Heart right ventricle (tissue), 16 donors: ENCODE results near the gene BPIFB6. TPM values are rescaled to one million over a fixed set of nuclear protein-coding genes. Genes with fewer than 3 reads are reported as not detected.

Experiments used
- ATAC-seq, 8 donors: fragments of 200-7000 bp; cut with Tn5 transposase; one replicate each; pipeline ENCODE4 v1.9.1; 2020; ENCODE audit warnings: mild to moderate bottlenecking in 8 of 8, moderate library complexity in 8 of 8, moderate number of reproducible peaks in 1 of 8
- DNase-seq, 2 donors: peaks; one replicate each; pipeline ENCODE4 v3.0.0-alpha.2; 2020
- H3K27ac ChIP-seq, 10 donors: fragments of 200-600 bp; sonication (generic) in 2 of 10; one replicate each; pipeline versions ENCODE4 v1.5.0 to v1.8.0; 2020 to 2022; ENCODE audit warnings: mild to moderate bottlenecking in 3 of 10
- H3K27me3 ChIP-seq, 7 donors: fragments of 200-600 bp; one replicate each; pipeline ENCODE4 v1.8.0; 2021 to 2022; ENCODE audit warnings: mild to moderate bottlenecking in 2 of 7
- H3K36me3 ChIP-seq, 9 donors: fragments of 200-600 bp; sonication (generic) in 1 of 9; one replicate each; pipeline versions ENCODE4 v1.5.0 to v1.8.0; 2020 to 2022; ENCODE audit warnings: mild to moderate bottlenecking in 2 of 9
- H3K4me1 ChIP-seq, 9 donors: fragments of 200-600 bp; sonication (generic) in 1 of 9; one replicate each; pipeline versions ENCODE4 v1.5.0 to v1.8.0; 2020 to 2022; ENCODE audit warnings: mild to moderate bottlenecking in 4 of 9
- H3K4me3 ChIP-seq, 10 donors: fragments of 200-600 bp; sonication (generic) in 2 of 10; one replicate each; pipeline versions ENCODE4 v1.5.0 to v1.8.0; 2020 to 2022; ENCODE audit warnings: mild to moderate bottlenecking in 7 of 10, moderate library complexity in 2 of 10
- H3K9me3 ChIP-seq, 11 donors: fragments of 200-600 bp in 10 of 11; sonication (generic) in 2 of 11; one replicate each; pipeline versions ENCODE4 v1.5.0 to v1.8.0; 2013 to 2022; ENCODE audit warnings: mild to moderate bottlenecking in 2 of 11, control low read depth in 1 of 11, moderate library complexity in 1 of 11
- WGBS, 2 donors: extraction: QIAGEN DNeasy Blood & Tissue Kit; methylation state at CpG; one replicate each; pipeline ENCODE4 v1.1.7; 2013; ENCODE audit warnings: inconsistent platforms in 1 of 2; 5-methylcytosine and 5-hydroxymethylcytosine counted together
- intact Hi-C, 10 donors: fragments of 100-400 bp; cut with DNase I; formaldehyde crosslinking; loops; one replicate each; pipeline versions ENCODE4 v1.11.1 to v1.14.2; 2022
- polyA plus RNA-seq, 2 donors: library from polyadenylated mRNA; stranded (reverse); fragments of 200-250 nt; gene quantifications; one replicate each; pipeline ENCODE4 v1.2.3, GENCODE V29; 2013
- total RNA-seq, 10 donors: library from RNA; stranded (reverse); fragmentation: NEBNext Ultra II Directional in 3 of 10; extraction: Animal tissue kit (Norgen Biotek cat#: 25700) in 3 of 10; gene quantifications; one replicate each; pipeline versions ENCODE4 v1.2.1 to v1.2.4, GENCODE V29; 2021 to 2023
- TF ChIP-seq, protein P1 (sequence below), 9 donors: fragments of 200-600 bp; sonication (generic) in 2 of 9; IDR thresholded peaks; one replicate each; pipeline versions ENCODE4 v1.5.0 to v1.8.0; 2021 to 2022; ENCODE audit warnings: antibody characterized with exemption in 9 of 9, mild to moderate bottlenecking in 5 of 9, moderate library complexity in 1 of 9
- donor health status: Arrhythmogenic right ventricular cardiomyopathy.
- donor health status: ischemic (EF 13 %, LVEDD 7.1; RV severe dilation, severe dysfunction).
- donor health status: healthy with polysubstance abuse.
- donor health status: DM: no; HTN: yes; CAD: no.
- donor health status: DM: no; HTN: no; CAD: no.
- donor health status: ischemic (EF 25% LVEDD 6.9; RV normal size, moderate dysfunction).
- donor health status: ischemic (EF 25% LVEDD 5.7; RV mildly dilated, moderate dysfunction).
- donor health status: healthy.
- donor health status: DM: yes; HTN: yes; CAD: no.
- donor health status: Ischemic cardiomyopathy.
- donor health status: ischemic (EF 35%, LVEDD 5.7; RV mildly dilated, moderate dysfunction).
- donor health status: nonischemic (EF 11% LVEDD 7.7; RV severe dilation, severe dysfunction).
- donor health status: DM: yes; HTN: yes; CAD: no.
- donor health status: PGD.
- donor health status: ischemic (EF 29% LVEDD 5.4; RV normal size, mild dysfunction).
- donor health status: nonischemic (EF 23%, LVEDD 6.1; RV moderate dilation, normal function).

Gene BPIFB6
- total and polyA plus RNA-seq, 12 donors: not detected

DNA sequence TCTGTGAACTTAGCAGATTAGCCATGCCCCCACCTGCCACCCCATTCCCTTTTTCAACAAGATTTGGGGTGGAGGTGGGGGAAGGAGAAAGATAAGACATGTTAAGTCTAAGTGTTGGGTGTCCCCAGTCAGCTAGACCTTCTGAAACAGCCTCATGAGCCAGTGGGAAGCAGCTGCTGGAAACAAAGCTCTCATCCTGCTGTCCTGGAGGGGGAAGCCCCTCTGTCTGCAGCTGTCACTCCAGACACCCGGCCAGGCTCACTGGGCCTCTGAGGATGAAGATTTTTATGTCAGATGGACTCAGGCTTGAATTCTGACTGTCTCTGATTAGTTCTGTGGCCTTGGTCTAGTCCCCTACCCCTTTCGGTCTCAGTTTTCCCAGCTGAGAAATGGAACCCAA, 23.3 kb downstream of the BPIFB6 start:
- H3K4me3 ChIP-seq: no peak overlapping the region
- ATAC-seq (no peak), DNase-seq (no peak)
- no peaks in the 10 kb centered on the region for H3K9me3 ChIP-seq
- WGBS, 2 donors: 76 to 82% methylated on average over 2 of the region's 2 CpGs
- TF ChIP-seq, protein P1, sequence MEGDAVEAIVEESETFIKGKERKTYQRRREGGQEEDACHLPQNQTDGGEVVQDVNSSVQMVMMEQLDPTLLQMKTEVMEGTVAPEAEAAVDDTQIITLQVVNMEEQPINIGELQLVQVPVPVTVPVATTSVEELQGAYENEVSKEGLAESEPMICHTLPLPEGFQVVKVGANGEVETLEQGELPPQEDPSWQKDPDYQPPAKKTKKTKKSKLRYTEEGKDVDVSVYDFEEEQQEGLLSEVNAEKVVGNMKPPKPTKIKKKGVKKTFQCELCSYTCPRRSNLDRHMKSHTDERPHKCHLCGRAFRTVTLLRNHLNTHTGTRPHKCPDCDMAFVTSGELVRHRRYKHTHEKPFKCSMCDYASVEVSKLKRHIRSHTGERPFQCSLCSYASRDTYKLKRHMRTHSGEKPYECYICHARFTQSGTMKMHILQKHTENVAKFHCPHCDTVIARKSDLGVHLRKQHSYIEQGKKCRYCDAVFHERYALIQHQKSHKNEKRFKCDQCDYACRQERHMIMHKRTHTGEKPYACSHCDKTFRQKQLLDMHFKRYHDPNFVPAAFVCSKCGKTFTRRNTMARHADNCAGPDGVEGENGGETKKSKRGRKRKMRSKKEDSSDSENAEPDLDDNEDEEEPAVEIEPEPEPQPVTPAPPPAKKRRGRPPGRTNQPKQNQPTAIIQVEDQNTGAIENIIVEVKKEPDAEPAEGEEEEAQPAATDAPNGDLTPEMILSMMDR (IDR thresholded peaks at IDR 0.05): no peak
- intact Hi-C loops: loop anchor here in 1 of 10 donors (10.0 kb wide), 1 partner anchor 670 kb away; no protein-coding TSS in a partner anchor
- H3K36me3 ChIP-seq: no peaks in the 10 kb centered on the region
- H3K4me1 ChIP-seq: no peaks in the 10 kb centered on the region
- H3K27ac ChIP-seq: no peak overlapping the region
- H3K27me3 ChIP-seq: peaks cover 0 to 20% (median 0%) of the 10 kb centered on the region in 7 donors

DNA sequence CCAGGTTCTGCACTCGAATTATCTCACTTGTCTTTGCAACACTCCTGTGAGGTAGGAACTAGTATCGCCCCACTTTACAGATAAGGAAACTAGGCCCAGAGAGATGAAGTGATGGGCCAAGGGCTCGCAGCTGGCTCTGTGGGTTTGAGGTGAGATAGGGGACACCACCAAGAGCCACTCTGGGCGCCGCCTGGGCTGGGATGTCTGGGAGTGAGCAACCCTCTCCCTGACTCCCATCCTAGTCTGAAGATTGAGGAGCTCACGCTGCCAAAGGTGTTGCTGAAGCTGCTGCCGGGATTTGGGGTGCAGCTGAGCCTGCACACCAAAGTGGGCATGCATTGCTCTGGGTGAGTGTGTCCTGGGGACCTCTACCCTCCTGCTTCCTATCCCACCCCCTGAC, 27.7 kb downstream of the BPIFB6 start:
- TF ChIP-seq, protein P1 (IDR thresholded peaks at IDR 0.05): no peak
- DNase-seq: no peak
- peaks cover 0 to 11% (median 0%) of the 10 kb centered on the region in 7 donors for H3K27me3 ChIP-seq
- no peaks in the 10 kb centered on the region for H3K9me3 ChIP-seq
- H3K27ac ChIP-seq: no peak overlapping the region
- H3K4me3 ChIP-seq: no peak overlapping the region
- no peaks in the 10 kb centered on the region for H3K4me1 ChIP-seq
- no peaks in the 10 kb centered on the region for H3K36me3 ChIP-seq
- intact Hi-C loops: loop anchor here in 1 of 10 donors (10.0 kb wide), 1 partner anchor 674 kb away; no protein-coding TSS in a partner anchor
- WGBS, 2 donors: 70 to 81% methylated on average over 7 of the region's 7 CpGs
- no peak for ATAC-seq

DNA sequence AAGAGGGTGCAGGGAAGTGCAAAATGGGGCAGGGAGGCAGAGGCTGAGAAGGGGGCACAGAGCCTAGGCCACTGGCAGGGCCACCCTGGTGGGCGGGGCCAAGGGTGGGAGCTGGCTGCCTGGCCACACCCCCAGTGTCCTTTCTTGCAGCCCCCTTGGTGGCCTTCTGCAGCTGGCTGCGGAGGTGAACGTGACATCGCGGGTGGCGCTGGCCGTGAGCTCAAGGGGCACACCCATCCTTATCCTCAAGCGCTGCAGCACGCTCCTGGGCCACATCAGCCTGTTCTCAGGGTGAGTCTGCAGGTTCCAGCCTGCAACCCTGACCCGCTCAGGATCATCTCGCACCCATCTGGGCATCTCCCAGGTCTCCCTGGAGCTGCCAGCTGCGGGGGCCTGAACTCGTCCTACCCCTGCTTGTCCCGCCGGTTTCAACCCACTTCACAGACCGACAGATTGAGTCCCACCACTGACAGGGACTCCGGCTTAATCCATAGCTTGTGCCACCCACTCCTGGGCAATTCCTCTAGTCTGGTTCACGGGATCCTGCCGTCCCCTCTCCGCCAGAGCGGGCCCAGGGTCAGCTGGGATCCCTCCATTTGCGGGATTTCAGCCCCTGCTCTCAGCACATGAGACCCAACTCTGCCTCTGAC, 28.4 kb downstream of the BPIFB6 start:
- Histone ChIP-seq H3K4me3 (no peak overlapping the region), H3K36me3 (no peaks in the 10 kb centered on the region), H3K27me3 (peaks cover 0 to 5% (median 0%) of the 10 kb centered on the region in 7 donors), H3K27ac (no peak overlapping the region), H3K4me1 (no peaks in the 10 kb centered on the region), H3K9me3 (no peaks in the 10 kb centered on the region)
- DNase-seq (no peak), ATAC-seq (no peak)
- TF ChIP-seq, protein P1 (IDR thresholded peaks at IDR 0.05): no peak
- WGBS, 2 donors: 88 to 91% methylated on average over 20 to 22 of the region's 22 CpGs
- intact Hi-C loops: loop anchor here in 1 of 10 donors (1.0 to 10.0 kb wide), 2 partner anchors 12 to 675 kb away; no protein-coding TSS in a partner anchor

DNA sequence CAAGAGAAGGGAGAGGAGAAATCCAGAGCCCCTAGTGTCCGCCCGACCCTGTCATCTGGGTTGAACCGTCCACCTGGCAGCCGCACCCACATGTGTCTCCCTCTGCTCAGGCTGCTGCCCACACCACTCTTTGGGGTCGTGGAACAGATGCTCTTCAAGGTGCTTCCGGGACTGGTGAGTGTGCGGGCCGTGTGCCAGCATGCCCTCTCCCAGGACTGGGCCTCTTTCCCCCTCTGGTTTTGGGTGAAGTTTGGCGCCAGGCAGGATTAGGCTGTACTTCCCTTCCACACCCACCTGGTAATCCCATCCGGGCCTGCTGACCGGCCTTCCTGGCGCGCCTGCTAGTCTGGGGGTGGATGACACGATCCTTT, 30.2 kb downstream of the BPIFB6 start:
- no peaks in the 10 kb centered on the region for H3K4me1 ChIP-seq
- 81 to 86% methylated on average over 14 of the region's 14 CpGs for WGBS, 2 donors

More for the DNA sequence above, 30.2 kb downstream of the BPIFB6 start:
- peak in 1 of 8 donors; percentile 24 for ATAC-seq
- Histone ChIP-seq H3K36me3 (no peaks in the 10 kb centered on the region), H3K4me3 (no peak overlapping the region), H3K9me3 (no peaks in the 10 kb centered on the region), H3K27ac (no peak overlapping the region), H3K27me3 (no peaks in the 10 kb centered on the region)
- TF ChIP-seq, protein P1 (IDR thresholded peaks at IDR 0.05): no peak
- DNase-seq: no peak
- intact Hi-C loops: no loop called here
